ENCODE results near the gene RIMS4.

RIMS4 gene

DNA sequence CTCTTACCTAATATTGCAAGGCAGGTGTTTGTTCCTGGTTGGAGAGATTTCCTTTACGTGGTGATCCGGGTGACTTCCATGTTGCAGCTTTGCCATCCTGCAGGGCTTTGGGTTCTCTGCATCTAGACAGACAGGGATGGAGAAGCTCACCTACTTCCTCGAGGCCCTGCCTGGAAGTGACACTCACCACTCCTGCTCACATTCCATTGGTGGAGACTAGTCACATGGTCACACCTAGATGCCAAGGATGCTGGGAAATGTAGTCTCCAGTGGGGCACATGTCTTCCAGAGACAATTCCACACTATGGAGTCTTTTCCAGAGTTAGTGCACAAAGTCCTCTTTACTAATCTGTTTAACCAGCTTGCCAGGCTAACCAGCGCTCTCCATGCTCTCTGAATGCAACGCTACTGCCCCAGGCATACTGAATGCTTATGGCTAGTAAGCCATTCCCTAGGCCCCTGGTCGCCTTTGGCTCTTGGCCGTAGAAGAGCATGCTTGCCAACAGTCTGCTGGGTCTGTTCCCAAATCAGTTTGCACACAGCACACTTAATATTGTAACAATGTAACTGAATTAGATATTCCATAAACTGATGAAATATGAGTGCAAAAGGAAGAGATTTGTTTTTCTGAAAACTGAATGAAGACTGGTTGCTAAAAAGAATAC, 71.4 kb downstream of the RIMS4 start:
- Histone ChIP-seq H3K27ac (ENCODE audit: low read length) (no peak overlapping the region), H3K9ac (ENCODE audit: low read depth, low read length) (no peak overlapping the region), H3K4me3 (ENCODE audit: low read depth in 1 of 2, low read length in 2 of 2) (peak overlapping the region in 1 of 2 experiments; percentile 48; a peak in 2 of 4 replicates), H3K4me2 (ENCODE audit: insufficient read depth, low read length) (peak overlapping the region; percentile 54; the same call in 1 of the 2 replicates), H3K9me3 (ENCODE audit: insufficient read depth, low read length, severe bottlenecking) (no peaks in the 10 kb centered on the region), H3K4me1 (ENCODE audit: insufficient read depth, low read length) (peaks cover 18% of the 10 kb centered on the region; the same call in 1 of the 2 replicates), H3K36me3 (ENCODE audit: insufficient read depth, low read length) (no peaks in the 10 kb centered on the region), H3K79me2 (ENCODE audit: insufficient read depth, low read length) (no peaks in the 10 kb centered on the region), H2AFZ (ENCODE audit: low read depth, low read length) (peak overlapping the region; percentile 64; the same call in 1 of the 2 replicates), H3K27me3 (ENCODE audit: insufficient read depth, low read length, poor library complexity) (peaks cover 9% of the 10 kb centered on the region), H4K20me1 (ENCODE audit: insufficient read depth, low read length) (no peaks in the 10 kb centered on the region)
- DNase-seq (peak; percentile 74), ATAC-seq (ENCODE audit: insufficient read depth, low read depth) (peak; percentile 86)
- no peak for TF ChIP-seq EZH2 (IDR thresholded peaks at IDR 0.05; ENCODE audit: borderline replicate concordance, low read depth, low read length, severe bottlenecking)
- no peak for TF ChIP-seq CTCF (IDR thresholded peaks at IDR 0.05; ENCODE audit: borderline replicate concordance, extremely low read depth, low read length, poor library complexity, severe bottlenecking)

GRCh38 chr20:44737116-44737515, 73.2 kb downstream of the RIMS4 start:
- H3K27me3 ChIP-seq (ENCODE audit: insufficient read depth, low read length, poor library complexity) = peaks cover 2% of the 10 kb centered on the region
- H2AFZ ChIP-seq (ENCODE audit: low read depth, low read length) = 0 out of 2 replicates have a peak overlapping the region, but pooled peaks have one; percentile 32
- ATAC-seq (ENCODE audit: insufficient read depth, low read depth) (no peak), DNase-seq (no peak)
- no peak overlapping the region for H3K9ac ChIP-seq (ENCODE audit: low read depth, low read length)
- H3K27ac ChIP-seq (ENCODE audit: low read length) = no peak overlapping the region
- no peaks in the 10 kb centered on the region for H3K9me3 ChIP-seq (ENCODE audit: insufficient read depth, low read length, severe bottlenecking)
- H3K4me3 ChIP-seq (ENCODE audit: low read depth in 1 of 2, low read length in 2 of 2) = no peak overlapping the region
- no peaks in the 10 kb centered on the region for H3K79me2 ChIP-seq (ENCODE audit: insufficient read depth, low read length)
- H3K4me2 ChIP-seq (ENCODE audit: insufficient read depth, low read length) = no peak overlapping the region
- no peaks in the 10 kb centered on the region for H4K20me1 ChIP-seq (ENCODE audit: insufficient read depth, low read length)
- H3K36me3 ChIP-seq (ENCODE audit: insufficient read depth, low read length) = no peaks in the 10 kb centered on the region
- TF ChIP-seq EZH2 (IDR thresholded peaks at IDR 0.05; ENCODE audit: borderline replicate concordance, low read depth, low read length, severe bottlenecking) (no peak), CTCF (IDR thresholded peaks at IDR 0.05; ENCODE audit: borderline replicate concordance, extremely low read depth, low read length, poor library complexity, severe bottlenecking) (no peak)
- peaks cover 18% of the 10 kb centered on the region; the same call in 1 of the 2 replicates for H3K4me1 ChIP-seq (ENCODE audit: insufficient read depth, low read length)

GRCh38 chr20:44736170-44737021, 74.0 kb downstream of the RIMS4 start:
- Histone ChIP-seq H3K79me2 (ENCODE audit: insufficient read depth, low read length) (no peaks in the 10 kb centered on the region), H3K9me3 (ENCODE audit: insufficient read depth, low read length, severe bottlenecking) (no peaks in the 10 kb centered on the region), H2AFZ (ENCODE audit: low read depth, low read length) (peak overlapping the region; percentile 56), H4K20me1 (ENCODE audit: insufficient read depth, low read length) (no peaks in the 10 kb centered on the region), H3K9ac (ENCODE audit: low read depth, low read length) (no peak overlapping the region), H3K4me1 (ENCODE audit: insufficient read depth, low read length) (peaks cover 18% of the 10 kb centered on the region; the same call in 1 of the 2 replicates), H3K27me3 (ENCODE audit: insufficient read depth, low read length, poor library complexity) (no peaks in the 10 kb centered on the region), H3K36me3 (ENCODE audit: insufficient read depth, low read length) (no peaks in the 10 kb centered on the region), H3K27ac (ENCODE audit: low read length) (no peak overlapping the region), H3K4me2 (ENCODE audit: insufficient read depth, low read length) (peak overlapping the region; percentile 24; the same call in 1 of the 2 replicates), H3K4me3 (ENCODE audit: low read depth in 1 of 2, low read length in 2 of 2) (peak overlapping the region in 1 of 2 experiments; percentile 8; a peak in 1 of 4 replicates)
- ATAC-seq (ENCODE audit: insufficient read depth, low read depth) (peak; percentile 61), DNase-seq (peak; percentile 46)
- TF ChIP-seq CTCF (IDR thresholded peaks at IDR 0.05; ENCODE audit: borderline replicate concordance, extremely low read depth, low read length, poor library complexity, severe bottlenecking) = peak; percentile 20
- no peak for TF ChIP-seq EZH2 (IDR thresholded peaks at IDR 0.05; ENCODE audit: borderline replicate concordance, low read depth, low read length, severe bottlenecking)

Data from DND-41 (cell line).